HepG2 (cell line): ENCODE results near the gene RAMP3. TPM values are rescaled to one million over a fixed set of nuclear protein-coding genes. Genes with fewer than 3 reads are reported as not detected.

Source experiments
- ATF7 ChIP-seq, 2 experiments: fragments of 450-650 bp in 1 of 2; sonication (generic) in 1 of 2; formaldehyde crosslinking in 1 of 2; IDR thresholded peaks; 2 replicates each; pipeline versions ENCODE4 v1.4.0 to v1.6.1; 2016 to 2020; ENCODE audit warnings: antibody characterized with exemption in 1 of 2, mild to moderate bottlenecking in 1 of 2, missing genetic modification reagents in 1 of 2
- ATM ChIP-seq: fragments of 450-650 bp; IDR thresholded peaks from 2 replicates; pipeline ENCODE4 v1.7.1; 2017; ENCODE audit warnings: mild to moderate bottlenecking, borderline replicate concordance
- BRCA1 ChIP-seq: sonication (generic); formaldehyde crosslinking; IDR thresholded peaks from 2 replicates; pipeline ENCODE4 v1.4.0; 2020; ENCODE audit warnings: missing genetic modification reagents
- CHCHD3 ChIP-seq: sonication (generic); formaldehyde crosslinking; IDR thresholded peaks from 2 replicates; pipeline ENCODE4 v1.8.0; 2022; ENCODE audit warnings: mild to moderate bottlenecking, missing genetic modification reagents, moderate library complexity
- DNMT3B ChIP-seq: conservative IDR thresholded peaks from 2 replicates; pipeline ENCODE4 v1.6.1; 2016; ENCODE audit warnings: missing biosample characterization, control low read depth
- FLYWCH1 ChIP-seq: sonication (generic); formaldehyde crosslinking; IDR thresholded peaks from 2 replicates; pipeline ENCODE4 v1.8.1; 2023; ENCODE audit warnings: mild to moderate bottlenecking, missing genetic modification reagents
- FOXM1 ChIP-seq: sonication (generic); formaldehyde crosslinking; IDR thresholded peaks from 2 replicates; pipeline ENCODE4 v1.5.0; 2020; ENCODE audit warnings: missing genetic modification reagents
- IKZF4 ChIP-seq: sonication (generic); formaldehyde crosslinking; IDR thresholded peaks from 2 replicates; pipeline ENCODE4 v1.5.1; 2020; ENCODE audit warnings: borderline replicate concordance, mild to moderate bottlenecking, low read depth, missing genetic modification reagents; ENCODE audit errors: not compliant biosample characterization
- NCOA2 ChIP-seq: sonication (generic); formaldehyde crosslinking; IDR thresholded peaks from 2 replicates; pipeline ENCODE4 v1.8.0; 2022; ENCODE audit warnings: inconsistent platforms
- NCOR1 ChIP-seq: fragments of 200-600 bp; sonication (generic); IDR thresholded peaks from 2 replicates; pipeline ENCODE4 v1.7.0; 2017; ENCODE audit warnings: antibody characterized with exemption, low read length, borderline replicate concordance
- REPIN1 ChIP-seq: sonication (generic); formaldehyde crosslinking; IDR thresholded peaks from 2 replicates; pipeline ENCODE4 v1.8.0; 2022; ENCODE audit warnings: missing genetic modification reagents, low read depth, mild to moderate bottlenecking, borderline replicate concordance
- ZFP36L2 ChIP-seq: sonication (generic); formaldehyde crosslinking; IDR thresholded peaks from 2 replicates; pipeline ENCODE4 v1.4.0; 2020; ENCODE audit warnings: missing genetic modification reagents
- ZNF451 ChIP-seq: sonication (generic); formaldehyde crosslinking; IDR thresholded peaks from 2 replicates; pipeline ENCODE4 v1.5.0; 2020; ENCODE audit warnings: mild to moderate bottlenecking, missing genetic modification reagents
- ZNF549 ChIP-seq: sonication (generic); formaldehyde crosslinking; IDR thresholded peaks from 2 replicates; pipeline ENCODE4 v1.5.0; 2020; ENCODE audit warnings: missing genetic modification reagents
- ZNF605 ChIP-seq: sonication (generic); formaldehyde crosslinking; IDR thresholded peaks from 2 replicates; pipeline ENCODE4 v1.8.0; 2022; ENCODE audit warnings: mild to moderate bottlenecking, missing genetic modification reagents
- ZNF83 ChIP-seq: sonication (generic); formaldehyde crosslinking; IDR thresholded peaks from 2 replicates; pipeline ENCODE4 v1.4.0; 2020; ENCODE audit warnings: missing genetic modification reagents, mild to moderate bottlenecking, borderline replicate concordance
- ZSCAN20 ChIP-seq: sonication (generic); formaldehyde crosslinking; IDR thresholded peaks from 2 replicates; pipeline ENCODE4 v1.4.0; 2020; ENCODE audit warnings: missing genetic modification reagents, mild to moderate bottlenecking, borderline replicate concordance
- polyA plus RNA-seq, 8 experiments: library from polyadenylated mRNA; depleted of rRNA in 3 of 8; stranded (reverse) in 7 of 8; unstranded in 1 of 8; fragments of >200 nt; fragmentation: Illumina TruSeq in 4 of 8; extraction: Trizol in 4 of 8; gene quantifications; 2 replicates each; pipeline versions ENCODE4 v1.2.1 to v1.2.3, GENCODE V29; 2011 to 2016; ENCODE audit warnings: low read depth in 4 of 8, missing spikeins in 1 of 8, mixed read lengths in 1 of 8; ENCODE audit not compliant: insufficient read depth in 1 of 8
- total RNA-seq, 5 experiments: library from RNA; depleted of rRNA; stranded (reverse); fragments of >200 nt; fragmentation: Illumina TruSeq; extraction: Trizol; gene quantifications; 2 replicates each; pipeline ENCODE4 v1.2.3, GENCODE V29; 2016; ENCODE audit warnings: low read depth in 1 of 5
- TF ChIP-seq, protein P1 (sequence below), 2 experiments: sonication (generic) in 1 of 2; formaldehyde crosslinking in 1 of 2; IDR thresholded peaks; 2 replicates each; pipeline versions ENCODE4 v1.5.1 to v1.6.1; 2011 to 2020; ENCODE audit warnings: borderline replicate concordance in 1 of 2, low read depth in 1 of 2, low read length in 1 of 2, mild to moderate bottlenecking in 1 of 2, missing genetic modification reagents in 1 of 2, moderate library complexity in 1 of 2
- TF ChIP-seq, protein P2 (sequence below): sonication (generic); formaldehyde crosslinking; IDR thresholded peaks from 2 replicates; pipeline ENCODE4 v1.5.0; 2020; ENCODE audit warnings: missing genetic modification reagents, mild to moderate bottlenecking, borderline replicate concordance
- TF ChIP-seq, protein P3 (sequence below): sonication (generic); formaldehyde crosslinking; IDR thresholded peaks from 2 replicates; pipeline ENCODE4 v1.4.0; 2020; ENCODE audit warnings: missing genetic modification reagents, borderline replicate concordance
- TF ChIP-seq, protein P4 (sequence below): sonication (generic); formaldehyde crosslinking; IDR thresholded peaks from 2 replicates; pipeline ENCODE4 v1.4.0; 2020; ENCODE audit warnings: mild to moderate bottlenecking, missing genetic modification reagents

RAMP3 gene
- total and polyA plus RNA-seq, 2 of the 13 experiments (the other 11 are each of a cell fraction or from before 2014, with no cell fraction given), result not detected

DNA sequence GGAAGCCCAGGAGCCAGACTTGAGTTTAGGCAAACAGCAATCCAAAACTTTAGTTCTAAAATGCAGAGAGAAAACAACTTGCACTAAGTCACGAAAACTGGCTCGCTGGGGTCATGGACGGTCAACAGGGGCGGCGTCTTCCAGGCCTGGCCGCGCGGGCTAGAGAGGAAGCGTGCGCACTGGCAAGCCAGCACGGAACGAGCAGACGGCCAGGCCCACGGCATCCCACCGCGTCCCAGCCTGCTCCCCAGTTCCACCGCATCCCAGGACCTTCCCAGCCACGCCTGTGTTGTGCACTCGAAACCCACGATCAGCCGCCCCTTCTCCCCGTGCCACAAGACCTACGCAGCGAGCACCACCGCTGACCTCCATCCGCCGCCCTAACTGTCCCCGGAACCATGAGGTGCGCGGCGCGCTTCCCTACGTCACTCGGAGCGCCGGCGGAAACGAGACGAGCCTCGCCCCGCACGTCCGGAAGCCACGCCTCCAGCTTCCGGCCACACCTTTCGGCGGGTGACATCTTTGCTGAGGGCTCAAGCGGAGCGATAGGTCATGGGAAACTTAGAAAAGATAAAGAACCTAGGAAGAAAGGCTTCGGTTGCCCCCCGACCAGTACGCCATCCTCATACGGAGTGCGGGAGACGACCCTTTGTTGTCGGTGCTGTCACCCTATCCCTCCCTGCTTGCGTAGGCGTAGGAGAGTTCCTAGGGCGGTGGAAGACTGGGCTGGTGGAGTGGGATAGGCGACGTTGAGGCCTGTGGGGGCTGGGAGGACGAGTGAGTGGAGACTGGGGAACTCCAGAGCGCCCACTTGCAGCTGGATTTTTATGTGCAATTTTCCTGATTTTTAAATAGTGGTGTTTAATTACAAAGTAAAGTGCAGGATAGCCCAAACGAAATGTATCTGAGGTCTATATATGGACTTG lies 46.0 kb upstream of the RAMP3 start, which contains the start of gene TBRG4 (continued):
- TF ChIP-seq FOXM1 (CRISPR knock-in tag) (no peak), ATM (no peak), DNMT3B (0 out of 2 replicates have a peak, but pooled peaks have one; percentile 51), BRCA1 (peak; percentile 91), ZNF451 (peak; percentile 62; the same call in 1 of the 2 replicates), ZNF605 (CRISPR knock-in tag) (0 out of 2 replicates have a peak, but pooled peaks have one; percentile 78), ZNF83 (CRISPR knock-in tag) (0 out of 2 replicates have a peak, but pooled peaks have one; percentile 84), NCOR1 (peak; percentile 50; the same call in 1 of the 2 replicates), REPIN1 (CRISPR knock-in tag) (peak; percentile 75; the same call in 1 of the 2 replicates), ZSCAN20 (no peak; the same call in none of the 2 replicates), CHCHD3 (CRISPR knock-in tag) (peak; percentile 90), IKZF4 (CRISPR knock-in tag) (peak; percentile 50), NCOA2 (CRISPR knock-in tag) (peak; percentile 61), ZNF549 (no peak), FLYWCH1 (peak; percentile 21; the same call in 1 of the 2 replicates), ATF7 (IDR thresholded peaks at IDR 0.05) (no peak), ATF7 (CRISPR knock-in tag; IDR thresholded peaks at IDR 0.05) (peak; percentile 87), ZFP36L2 (CRISPR knock-in tag) (peak; percentile 47; the same call in 1 of the 2 replicates)
- TF ChIP-seq, protein P1, sequence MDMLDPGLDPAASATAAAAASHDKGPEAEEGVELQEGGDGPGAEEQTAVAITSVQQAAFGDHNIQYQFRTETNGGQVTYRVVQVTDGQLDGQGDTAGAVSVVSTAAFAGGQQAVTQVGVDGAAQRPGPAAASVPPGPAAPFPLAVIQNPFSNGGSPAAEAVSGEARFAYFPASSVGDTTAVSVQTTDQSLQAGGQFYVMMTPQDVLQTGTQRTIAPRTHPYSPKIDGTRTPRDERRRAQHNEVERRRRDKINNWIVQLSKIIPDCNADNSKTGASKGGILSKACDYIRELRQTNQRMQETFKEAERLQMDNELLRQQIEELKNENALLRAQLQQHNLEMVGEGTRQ (IDR thresholded peaks at IDR 0.05; ENCODE audit: low read depth, low read length), result no peak
- TF ChIP-seq, protein P1 (CRISPR knock-in tag; IDR thresholded peaks at IDR 0.05; ENCODE audit: borderline replicate concordance), result no peak; the same call in 1 of the 2 replicates
- TF ChIP-seq, protein P2, sequence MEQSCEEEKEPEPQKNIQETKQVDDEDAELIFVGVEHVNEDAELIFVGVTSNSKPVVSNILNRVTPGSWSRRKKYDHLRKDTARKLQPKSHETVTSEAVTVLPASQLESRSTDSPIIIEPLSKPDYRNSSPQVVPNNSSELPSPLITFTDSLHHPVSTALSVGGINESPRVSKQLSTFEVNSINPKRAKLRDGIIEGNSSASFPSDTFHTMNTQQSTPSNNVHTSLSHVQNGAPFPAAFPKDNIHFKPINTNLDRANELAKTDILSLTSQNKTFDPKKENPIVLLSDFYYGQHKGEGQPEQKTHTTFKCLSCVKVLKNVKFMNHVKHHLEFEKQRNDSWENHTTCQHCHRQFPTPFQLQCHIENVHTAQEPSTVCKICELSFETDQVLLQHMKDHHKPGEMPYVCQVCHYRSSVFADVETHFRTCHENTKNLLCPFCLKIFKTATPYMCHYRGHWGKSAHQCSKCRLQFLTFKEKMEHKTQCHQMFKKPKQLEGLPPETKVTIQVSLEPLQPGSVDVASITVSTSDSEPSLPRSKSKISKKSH (CRISPR knock-in tag), result peak; percentile 92
- TF ChIP-seq, protein P3, sequence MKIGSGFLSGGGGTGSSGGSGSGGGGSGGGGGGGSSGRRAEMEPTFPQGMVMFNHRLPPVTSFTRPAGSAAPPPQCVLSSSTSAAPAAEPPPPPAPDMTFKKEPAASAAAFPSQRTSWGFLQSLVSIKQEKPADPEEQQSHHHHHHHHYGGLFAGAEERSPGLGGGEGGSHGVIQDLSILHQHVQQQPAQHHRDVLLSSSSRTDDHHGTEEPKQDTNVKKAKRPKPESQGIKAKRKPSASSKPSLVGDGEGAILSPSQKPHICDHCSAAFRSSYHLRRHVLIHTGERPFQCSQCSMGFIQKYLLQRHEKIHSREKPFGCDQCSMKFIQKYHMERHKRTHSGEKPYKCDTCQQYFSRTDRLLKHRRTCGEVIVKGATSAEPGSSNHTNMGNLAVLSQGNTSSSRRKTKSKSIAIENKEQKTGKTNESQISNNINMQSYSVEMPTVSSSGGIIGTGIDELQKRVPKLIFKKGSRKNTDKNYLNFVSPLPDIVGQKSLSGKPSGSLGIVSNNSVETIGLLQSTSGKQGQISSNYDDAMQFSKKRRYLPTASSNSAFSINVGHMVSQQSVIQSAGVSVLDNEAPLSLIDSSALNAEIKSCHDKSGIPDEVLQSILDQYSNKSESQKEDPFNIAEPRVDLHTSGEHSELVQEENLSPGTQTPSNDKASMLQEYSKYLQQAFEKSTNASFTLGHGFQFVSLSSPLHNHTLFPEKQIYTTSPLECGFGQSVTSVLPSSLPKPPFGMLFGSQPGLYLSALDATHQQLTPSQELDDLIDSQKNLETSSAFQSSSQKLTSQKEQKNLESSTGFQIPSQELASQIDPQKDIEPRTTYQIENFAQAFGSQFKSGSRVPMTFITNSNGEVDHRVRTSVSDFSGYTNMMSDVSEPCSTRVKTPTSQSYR (CRISPR knock-in tag), result peak; percentile 73; the same call in 1 of the 2 replicates
- TF ChIP-seq, protein P4, sequence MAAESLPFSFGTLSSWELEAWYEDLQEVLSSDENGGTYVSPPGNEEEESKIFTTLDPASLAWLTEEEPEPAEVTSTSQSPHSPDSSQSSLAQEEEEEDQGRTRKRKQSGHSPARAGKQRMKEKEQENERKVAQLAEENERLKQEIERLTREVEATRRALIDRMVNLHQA (CRISPR knock-in tag), result no peak
